Neuronal stem cell (in vitro differentiated cells): ENCODE results near the gene SYVN1.
A peak's percentile ranks its signal among the peaks of the same experiment; 100 is the strongest.

Experiments used
- DNase-seq: peaks from one replicate; pipeline ENCODE4 v3.0.0-alpha.2; 2013; ENCODE audit warnings: low spot score
- H2AFZ ChIP-seq: one replicate; pipeline ENCODE4 v1.6.1; 2013; ENCODE audit warnings: mild to moderate bottlenecking, low read length, inconsistent platforms
- H2AK5ac ChIP-seq: 2 replicates; pipeline ENCODE4 v1.6.1; 2013; ENCODE audit warnings: low read depth, mild to moderate bottlenecking, inconsistent platforms, low read length, moderate library complexity, mixed read lengths
- H2BK120ac ChIP-seq: 2 replicates; pipeline ENCODE4 v1.6.1; 2013; ENCODE audit warnings: low read depth, mild to moderate bottlenecking, inconsistent platforms, low read length, moderate library complexity, mixed read lengths
- H2BK12ac ChIP-seq: one replicate; pipeline ENCODE4 v1.6.1; 2013; ENCODE audit warnings: low read length, inconsistent platforms
- H2BK15ac ChIP-seq: 2 replicates; pipeline ENCODE4 v1.6.1; 2013; ENCODE audit warnings: mild to moderate bottlenecking, low read length, inconsistent platforms, mixed read lengths
- H2BK5ac ChIP-seq: one replicate; pipeline ENCODE4 v1.6.1; 2013; ENCODE audit warnings: inconsistent platforms, mild to moderate bottlenecking, low read length, moderate library complexity
- H3K14ac ChIP-seq: one replicate; pipeline ENCODE4 v1.6.1; 2013; ENCODE audit warnings: low read length, inconsistent platforms
- H3K18ac ChIP-seq: 2 replicates; pipeline ENCODE4 v1.6.1; 2013; ENCODE audit warnings: low read length, inconsistent platforms
- H3K23ac ChIP-seq: 2 replicates; pipeline ENCODE4 v1.6.1; 2013; ENCODE audit warnings: low read depth, mild to moderate bottlenecking, mixed read lengths, low read length, inconsistent platforms; ENCODE audit not compliant: poor library complexity
- H3K27ac ChIP-seq: replicated peaks from 3 replicates; pipeline ENCODE4 v1.5.1; 2013; ENCODE audit warnings: low read length, inconsistent platforms
- H3K27me3 ChIP-seq, 3 experiments: 2 replicates each; pipeline ENCODE4 v1.6.1; 2013; ENCODE audit warnings: low read length in 3 of 3, mild to moderate bottlenecking in 2 of 3, inconsistent platforms in 1 of 3, low read depth in 1 of 3, mixed read lengths in 1 of 3, moderate library complexity in 1 of 3; ENCODE audit not compliant: control insufficient read depth in 3 of 3, insufficient read depth in 3 of 3
- H3K36me3 ChIP-seq, 2 donors: replicated peaks in 1 of 2; 2 replicates each; pipeline ENCODE4 v1.6.1; 2013; ENCODE audit warnings: low read length in 2 of 2; ENCODE audit not compliant: control insufficient read depth in 2 of 2, insufficient read depth in 2 of 2
- H3K4ac ChIP-seq: 2 replicates; pipeline ENCODE4 v1.6.1; 2013; ENCODE audit warnings: inconsistent platforms, mild to moderate bottlenecking, low read length, moderate library complexity
- H3K4me1 ChIP-seq, 2 donors: 1 replicate in 1 of 2; 2 replicates in 1 of 2; pipeline ENCODE4 v1.6.1; 2013; ENCODE audit warnings: low read length in 2 of 2, low read depth in 1 of 2; ENCODE audit not compliant: control insufficient read depth in 2 of 2, insufficient read depth in 1 of 2
- H3K4me2 ChIP-seq: one replicate; pipeline ENCODE4 v1.6.1; 2013; ENCODE audit warnings: mild to moderate bottlenecking, low read length, inconsistent platforms; ENCODE audit not compliant: insufficient read depth, poor library complexity, severe bottlenecking
- H3K4me3 ChIP-seq, 2 donors: 2 replicates each; pipeline ENCODE4 v1.5.1; 2013; ENCODE audit warnings: low read length in 2 of 2, mild to moderate bottlenecking in 2 of 2, inconsistent platforms in 1 of 2, moderate library complexity in 1 of 2
- H3K79me1 ChIP-seq: one replicate; pipeline ENCODE4 v1.6.1; 2013; ENCODE audit warnings: low read depth, mild to moderate bottlenecking, inconsistent platforms, low read length, moderate library complexity
- H3K9ac ChIP-seq: one replicate; pipeline ENCODE4 v1.6.1; 2013; ENCODE audit warnings: mild to moderate bottlenecking, low read depth, low read length, inconsistent platforms; ENCODE audit not compliant: poor library complexity
- H3K9me3 ChIP-seq, 2 donors: replicated peaks in 1 of 2; 2 replicates each; pipeline versions ENCODE3 to v1.6.1; 2013; ENCODE audit warnings: low read length in 2 of 2, mild to moderate bottlenecking in 2 of 2, inconsistent platforms in 1 of 2, low read depth in 1 of 2, mixed read lengths in 1 of 2, moderate library complexity in 1 of 2; ENCODE audit not compliant: control insufficient read depth in 2 of 2, insufficient read depth in 1 of 2
- H4K8ac ChIP-seq: one replicate; pipeline ENCODE4 v1.6.1; 2013; ENCODE audit warnings: low read depth, mild to moderate bottlenecking, inconsistent platforms, low read length, moderate library complexity
- H4K91ac ChIP-seq: one replicate; pipeline ENCODE4 v1.6.1; 2013; ENCODE audit warnings: low read length, low read depth, mild to moderate bottlenecking, inconsistent platforms; ENCODE audit not compliant: poor library complexity
- WGBS, 2 donors: extraction: QIAGEN DNeasy Blood & Tissue Kit; methylation state at CpG; one replicate each; pipeline ENCODE4 v1.1.7; 2013; ENCODE audit warnings: missing lambda C conversion rate in 2 of 2, mixed read lengths in 1 of 2; ENCODE audit not compliant: insufficient read length in 2 of 2, insufficient replicate concordance in 1 of 2; ENCODE audit errors: extremely low coverage in 2 of 2; 5-methylcytosine and 5-hydroxymethylcytosine counted together

SYVN1 gene

GRCh38 chr11:65111159-65111743 is 23.1 kb downstream of the SYVN1 start:
- H3K27me3 ChIP-seq: no peaks in the 10 kb centered on the region
- H3K18ac ChIP-seq: peak overlapping the region; percentile 84
- H2AK5ac ChIP-seq: peak overlapping the region; percentile 61
- peak overlapping the region; percentile 37 for H3K4me2 ChIP-seq
- H3K27ac ChIP-seq: no peak overlapping the region
- H3K14ac ChIP-seq: peak overlapping the region; percentile 59
- no peak overlapping the region for H4K91ac ChIP-seq
- H2BK5ac ChIP-seq: peak overlapping the region; percentile 79
- peaks cover 13% of the 10 kb centered on the region for H3K79me1 ChIP-seq
- no peak overlapping the region for H3K4ac ChIP-seq
- no peak overlapping the region for H2BK120ac ChIP-seq
- peak overlapping the region in 1 of 2 donors; percentile 3 for H3K4me3 ChIP-seq
- no peak overlapping the region for H4K8ac ChIP-seq
- no peaks in the 10 kb centered on the region for H3K9me3 ChIP-seq
- no peak for DNase-seq
- H3K36me3 ChIP-seq: peaks cover 14 to 48% of the 10 kb centered on the region in 2 donors
- peak overlapping the region; percentile 98 for H3K23ac ChIP-seq
- no CpG with 5 or more reads among the region's 31 CpGs for WGBS, 2 donors
- peaks cover 7 to 18% of the 10 kb centered on the region in 2 donors for H3K4me1 ChIP-seq
- H2BK12ac ChIP-seq: peak overlapping the region; percentile 33
- H3K9ac ChIP-seq: peak overlapping the region; percentile 87
- H2BK15ac ChIP-seq: no peak overlapping the region
- H2AFZ ChIP-seq: no peak overlapping the region

- H2BK5ac ChIP-seq: no peak overlapping the region
- peak; percentile 85 for DNase-seq
- H2BK15ac ChIP-seq: no peak overlapping the region
- no peak overlapping the region for H3K23ac ChIP-seq
- H3K27me3 ChIP-seq: no peaks in the 10 kb centered on the region
- no peak overlapping the region for H3K4ac ChIP-seq
- no peak overlapping the region for H2BK12ac ChIP-seq
- no peak overlapping the region for H3K9ac ChIP-seq
- H3K4me1 ChIP-seq: peaks cover 7 to 18% of the 10 kb centered on the region in 2 donors
- no peak overlapping the region for H3K14ac ChIP-seq
- no peak overlapping the region for H4K91ac ChIP-seq
- no peak overlapping the region for H3K18ac ChIP-seq
- no peak overlapping the region for H3K4me3 ChIP-seq
- peak overlapping the region; percentile 68 for H2AFZ ChIP-seq
- H2AK5ac ChIP-seq: no peak overlapping the region
- no peaks in the 10 kb centered on the region for H3K9me3 ChIP-seq
- H3K4me2 ChIP-seq: no peak overlapping the region
- H3K36me3 ChIP-seq: peaks cover 12 to 45% of the 10 kb centered on the region in 2 donors
- H2BK120ac ChIP-seq: no peak overlapping the region
- no peak overlapping the region for H4K8ac ChIP-seq
- no peak overlapping the region for H3K27ac ChIP-seq
- peaks cover 9% of the 10 kb centered on the region for H3K79me1 ChIP-seq
- no CpG with 5 or more reads among the region's 18 CpGs for WGBS, 2 donors
These were observed 23.9 kb downstream of the SYVN1 start for GRCh38 chr11:65110354-65110861.

DNA sequence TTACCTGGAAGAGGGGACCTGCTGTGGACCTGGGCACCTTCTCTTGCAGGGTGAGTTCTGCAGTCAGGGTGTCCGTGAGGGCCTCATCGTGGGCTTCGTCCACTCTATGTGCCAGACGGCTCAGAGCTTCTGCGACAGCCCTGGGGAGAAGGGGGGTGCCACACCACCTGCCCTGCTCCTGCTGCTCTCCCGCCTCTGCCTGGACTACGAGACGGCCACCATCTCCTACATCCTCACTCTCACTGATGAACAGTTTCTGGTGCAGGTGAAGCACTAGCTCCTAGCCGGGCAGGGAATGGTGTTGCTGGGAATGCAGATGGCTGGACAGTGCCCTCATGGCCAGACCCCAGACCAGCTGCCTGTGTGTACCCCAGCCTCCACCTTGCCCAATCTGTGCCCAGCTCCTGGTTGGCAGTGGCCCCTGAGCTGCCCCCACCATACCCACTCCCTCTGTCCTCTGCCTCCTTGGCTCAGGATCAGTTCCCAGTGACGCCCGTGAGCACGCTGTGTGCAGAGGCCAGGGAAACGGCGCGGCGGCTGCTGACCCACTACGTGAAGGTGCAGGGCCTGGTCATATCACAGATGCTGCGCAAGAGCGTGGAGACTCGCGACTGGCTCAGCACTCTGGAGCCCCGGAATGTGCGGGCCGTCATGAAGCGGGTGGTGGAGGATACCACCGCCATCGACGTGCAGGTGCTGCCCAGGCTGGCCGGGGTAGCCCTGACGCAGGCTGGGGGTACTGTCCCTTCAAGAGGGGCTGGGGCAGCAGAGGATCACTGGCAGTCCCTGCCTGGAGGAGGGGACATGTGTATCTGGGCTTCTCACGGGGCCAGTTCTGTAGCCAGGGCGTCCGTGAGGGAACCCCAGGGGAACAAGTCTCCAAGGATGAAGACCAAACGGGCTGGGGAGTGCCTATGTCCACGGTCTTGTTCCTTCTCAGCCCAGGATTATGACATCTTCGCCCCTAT is 24.8 kb downstream of the SYVN1 start:
- Histone ChIP-seq H2BK5ac (no peak overlapping the region), H2BK15ac (no peak overlapping the region), H3K14ac (no peak overlapping the region), H3K4me2 (no peak overlapping the region), H3K27me3 (no peaks in the 10 kb centered on the region), H3K4me1 (peaks cover 7 to 18% of the 10 kb centered on the region in 2 donors), H2AK5ac (no peak overlapping the region), H4K91ac (no peak overlapping the region), H3K79me1 (peaks cover 9% of the 10 kb centered on the region), H2BK120ac (no peak overlapping the region), H3K23ac (no peak overlapping the region), H3K4ac (no peak overlapping the region), H2AFZ (no peak overlapping the region), H3K9ac (no peak overlapping the region), H4K8ac (no peak overlapping the region), H3K27ac (no peak overlapping the region), H3K36me3 (peaks cover 8 to 38% of the 10 kb centered on the region in 2 donors), H3K18ac (no peak overlapping the region), H3K9me3 (no peaks in the 10 kb centered on the region), H3K4me3 (no peak overlapping the region), H2BK12ac (no peak overlapping the region)
- no peak for DNase-seq
- WGBS, 2 donors: no CpG with 5 or more reads among the region's 36 CpGs
